IMR-90 (cell line): ENCODE results near the gene CSDE1. TPM values are rescaled to one million over a fixed set of nuclear protein-coding genes. Genes with fewer than 3 reads are reported as not detected.
A peak's percentile ranks its signal among the peaks of the same experiment; 100 is the strongest.

Source experiments
- ATAC-seq: fragments of 200-7000 bp; cut with Tn5 transposase; 2 replicates; pipeline ENCODE4 v1.9.1; 2020; ENCODE audit warnings: low read depth, mild to moderate bottlenecking, moderate library complexity
- BruUV-seq: library from RNA; stranded (reverse); fragments of 400-500 nt; replicated peaks from 2 replicates; lab custom pipeline; 2021; lab: Mats Ljungman, UMichigan
- CTCF ChIA-PET: fragments of 300-600 bp; formaldehyde crosslinking; extraction: SDS; loops from one replicate; lab custom pipeline; 2021; ENCODE audit warnings: antibody characterized with exemption; lab: Yijun Ruan, JAX
- POLR2A ChIA-PET: fragments of 300-600 bp; sonication (Branson Sonifier 250); formaldehyde crosslinking; loops from one replicate; lab custom pipeline; 2022; ENCODE audit warnings: antibody characterized with exemption; ENCODE audit not compliant: unreplicated experiment; lab: Charles Lee
- DNase-seq: peaks from one replicate; pipeline ENCODE4 v3.0.0; 2013
- H2AFZ ChIP-seq: replicated peaks from 2 replicates; pipeline ENCODE3; 2013; ENCODE audit warnings: low read length, mild to moderate bottlenecking; ENCODE audit not compliant: poor library complexity
- H2AK5ac ChIP-seq: 2 replicates; pipeline ENCODE4 v1.6.1; 2013; ENCODE audit warnings: low read depth, low read length, inconsistent platforms
- H2AK9ac ChIP-seq: replicated peaks from 2 replicates; pipeline ENCODE3; 2013; ENCODE audit warnings: mild to moderate bottlenecking, low read depth, low read length, moderate library complexity; ENCODE audit not compliant: poor library complexity
- H2BK120ac ChIP-seq: 2 replicates; pipeline ENCODE4 v1.6.1; 2013; ENCODE audit warnings: low read depth, low read length, inconsistent platforms
- H2BK15ac ChIP-seq: 3 replicates; pipeline ENCODE4 v1.6.1; 2013; ENCODE audit warnings: low read depth, low read length, inconsistent platforms
- H2BK20ac ChIP-seq: 2 replicates; pipeline ENCODE4 v1.6.1; 2013; ENCODE audit warnings: low read depth, mild to moderate bottlenecking, inconsistent platforms, low read length, moderate library complexity
- H2BK5ac ChIP-seq: 2 replicates; pipeline ENCODE4 v1.6.1; 2013; ENCODE audit warnings: mild to moderate bottlenecking, low read depth, low read length, inconsistent platforms; ENCODE audit not compliant: poor library complexity, severe bottlenecking
- H3K14ac ChIP-seq: replicated peaks from 2 replicates; pipeline ENCODE4 v1.6.1; 2013; ENCODE audit warnings: low read depth, low read length, inconsistent platforms
- H3K18ac ChIP-seq: 2 replicates; pipeline ENCODE4 v1.6.1; 2013; ENCODE audit warnings: low read depth, low read length, control low read depth
- H3K23ac ChIP-seq: 2 replicates; pipeline ENCODE4 v1.6.1; 2013; ENCODE audit warnings: low read depth, low read length, inconsistent platforms
- H3K27ac ChIP-seq: 2 replicates; pipeline ENCODE4 v1.5.1; 2013; ENCODE audit warnings: mild to moderate bottlenecking, control low read depth, low read length; ENCODE audit not compliant: insufficient read depth
- H3K27me3 ChIP-seq: 2 replicates; pipeline ENCODE4 v1.6.1; 2013; ENCODE audit warnings: low read length; ENCODE audit not compliant: control insufficient read depth, insufficient read depth
- H3K36me3 ChIP-seq: 2 replicates; pipeline ENCODE4 v1.6.1; 2013; ENCODE audit warnings: low read length, mixed read lengths; ENCODE audit not compliant: control insufficient read depth, insufficient read depth
- H3K4ac ChIP-seq: 2 replicates; pipeline ENCODE4 v1.6.1; 2013; ENCODE audit warnings: low read depth, low read length, inconsistent platforms
- H3K4me1 ChIP-seq: 2 replicates; pipeline ENCODE4 v1.6.1; 2013; ENCODE audit warnings: low read length, mixed read lengths; ENCODE audit not compliant: control insufficient read depth, insufficient read depth
- H3K4me2 ChIP-seq: 2 replicates; pipeline ENCODE4 v1.6.1; 2013; ENCODE audit warnings: low read depth, mild to moderate bottlenecking, control low read depth, low read length, moderate library complexity
- H3K4me3 ChIP-seq: 2 replicates; pipeline ENCODE4 v1.5.1; 2013; ENCODE audit warnings: low read depth, mild to moderate bottlenecking, control low read depth, low read length, moderate library complexity; ENCODE audit not compliant: insufficient read depth
- H3K56ac ChIP-seq: 2 replicates; pipeline ENCODE4 v1.6.1; 2013; ENCODE audit warnings: low read length, inconsistent platforms; ENCODE audit not compliant: insufficient read depth; ENCODE audit errors: extremely low read depth
- H3K79me1 ChIP-seq, 2 experiments: 2 replicates each; pipeline ENCODE4 v1.6.1; 2013; ENCODE audit warnings: low read length in 2 of 2, inconsistent platforms in 1 of 2, low read depth in 1 of 2
- H3K9ac ChIP-seq: 2 replicates; pipeline ENCODE4 v1.6.1; 2013; ENCODE audit warnings: low read depth, low read length, control low read depth
- H3K9me1 ChIP-seq: 2 replicates; pipeline ENCODE4 v1.6.1; 2013; ENCODE audit warnings: low read length, inconsistent platforms; ENCODE audit not compliant: insufficient read depth
- H3K9me3 ChIP-seq: 2 replicates; pipeline ENCODE4 v1.6.1; 2013; ENCODE audit warnings: low read length; ENCODE audit not compliant: control insufficient read depth, insufficient read depth
- H4K20me1 ChIP-seq: 2 replicates; pipeline ENCODE4 v1.6.1; 2013; ENCODE audit warnings: low read length, inconsistent platforms; ENCODE audit not compliant: insufficient read depth
- H4K5ac ChIP-seq: 2 replicates; pipeline ENCODE4 v1.6.1; 2013; ENCODE audit warnings: mild to moderate bottlenecking, low read depth, low read length, control low read depth
- H4K8ac ChIP-seq, 2 experiments: 2 replicates each; pipeline ENCODE4 v1.6.1; 2013; ENCODE audit warnings: low read depth in 2 of 2, low read length in 2 of 2, control low read depth in 1 of 2, inconsistent platforms in 1 of 2
- H4K91ac ChIP-seq: 2 replicates; pipeline ENCODE4 v1.6.1; 2013; ENCODE audit warnings: low read depth, low read length, inconsistent platforms; ENCODE audit not compliant: insufficient read depth
- CEBPB ChIP-seq: IDR thresholded peaks from 2 replicates; pipeline ENCODE4 v1.6.1; 2012; ENCODE audit warnings: low read depth, low read length, improper control_type of control experiment
- CHD1 ChIP-seq: IDR thresholded peaks from 2 replicates; pipeline ENCODE4 v1.6.1; 2012; ENCODE audit warnings: low read depth, low read length, improper control_type of control experiment
- FOS ChIP-seq: fragments of 150-350 bp; IDR thresholded peaks from 2 replicates; pipeline ENCODE4 v1.6.1; 2016; ENCODE audit warnings: low read depth, low read length
- NFE2L2 ChIP-seq: fragments of 150-350 bp; IDR thresholded peaks from 2 replicates; pipeline ENCODE4 v1.6.1; 2016; ENCODE audit warnings: low read depth, mild to moderate bottlenecking, low read length
- RAD21 ChIP-seq: IDR thresholded peaks from 2 replicates; pipeline ENCODE4 v1.6.1; 2012; ENCODE audit warnings: low read length, improper control_type of control experiment
- SMC3 ChIP-seq: fragments of 150-350 bp; IDR thresholded peaks from 2 replicates; pipeline ENCODE4 v1.6.1; 2016; ENCODE audit warnings: low read depth, mild to moderate bottlenecking, antibody characterized with exemption, low read length, moderate library complexity
- USF2 ChIP-seq: fragments of 150-350 bp; IDR thresholded peaks from 2 replicates; pipeline ENCODE4 v1.6.1; 2017; ENCODE audit warnings: mild to moderate bottlenecking, antibody characterized with exemption, low read length, low read depth
- dilution Hi-C: fragments of 300-500 bp; cut with HindIII; formaldehyde crosslinking; loops from one replicate; pipeline ENCODE4 v1.14.3; 2018; ENCODE audit warnings: low sequenced_read_pairs; ENCODE audit not compliant: unreplicated experiment
- in situ Hi-C: fragments of 300-500 bp; cut with MboI; formaldehyde crosslinking; loops from 3 replicates; pipeline ENCODE4 v1.14.3; 2019; ENCODE audit warnings: low sequenced_read_pairs, inconsistent platforms, mixed read lengths
- intact Hi-C: fragments of 100-400 bp; cut with micrococcal nuclease; formaldehyde crosslinking; loops from 2 replicates; pipeline ENCODE4 v1.10.0; 2022
- polyA plus RNA-seq, 3 experiments: library from polyadenylated mRNA; depleted of rRNA; stranded (reverse); fragments of >200 nt; gene quantifications; 2 replicates each; pipeline ENCODE4 v1.2.3, GENCODE V29; 2012; ENCODE audit warnings: low replicate concordance in 1 of 3
- total RNA-seq: library from RNA; depleted of rRNA; stranded (reverse); fragments of >200 nt; gene quantifications from 2 replicates; pipeline ENCODE4 v1.2.3, GENCODE V29; 2012

Gene CSDE1
- total and polyA plus RNA-seq, 2 of the 4 experiments (the other 2 are of a cell fraction): 190 to 879 TPM

GRCh38 chr1:114780344-114781226, 22.8 kb upstream of the CSDE1 start, which contains the start of gene SIKE1 (continued):
- TF ChIP-seq RAD21 (0 out of 2 replicates have a peak, but pooled peaks have one; percentile 13), FOS (no peak), SMC3 (no peak), NFE2L2 (no peak)

GRCh38 chr1:114779722-114780121, 21.9 kb upstream of the CSDE1 start:
- no peak overlapping the region for H2AFZ ChIP-seq
- H3K4me1 ChIP-seq: no peaks in the 10 kb centered on the region
- H2AK9ac ChIP-seq: no peak overlapping the region
- in situ Hi-C loops (no loop called here), dilution Hi-C loops (no loop called here), intact Hi-C loops (loop anchor here (2.0 kb wide), 1 partner anchor 21 kb away; no protein-coding TSS in a partner anchor)
- H3K4ac ChIP-seq: peak overlapping the region; percentile 90; the same call in 1 of the 2 replicates
- H3K79me1 ChIP-seq: peaks cover 8 to 19% of the 10 kb centered on the region in 2 experiments; a peak in 3 of 4 replicates
- ATAC-seq (no peak), DNase-seq (no peak)
- peak overlapping the region; percentile 93 for H3K9ac ChIP-seq
- TF ChIP-seq USF2: no peak
- TF ChIP-seq RAD21: no peak
- no peak for TF ChIP-seq CEBPB
- no peak for TF ChIP-seq CHD1
- H3K18ac ChIP-seq: no peak overlapping the region
- H4K8ac ChIP-seq: peak overlapping the region; percentile 91 to 92; a peak in 3 of 4 replicates
- no peak overlapping the region for H2AK5ac ChIP-seq
- H3K27me3 ChIP-seq: no peaks in the 10 kb centered on the region
- H3K9me1 ChIP-seq: no peaks in the 10 kb centered on the region
- no peaks in the 10 kb centered on the region for H4K20me1 ChIP-seq
- H3K4me3 ChIP-seq: peak overlapping the region; percentile 72
- peak overlapping the region; percentile 83 for H2BK5ac ChIP-seq
- H4K91ac ChIP-seq: 0 out of 2 replicates have a peak overlapping the region, but pooled peaks have one; percentile 76
- H3K36me3 ChIP-seq: peaks cover 8% of the 10 kb centered on the region
- H3K56ac ChIP-seq: 0 out of 2 replicates have a peak overlapping the region, but pooled peaks have one; percentile 56
- H3K9me3 ChIP-seq: no peaks in the 10 kb centered on the region
- no peak overlapping the region for H2BK15ac ChIP-seq
- BruUV-seq: no TSS peak
- H2BK20ac ChIP-seq: no peak overlapping the region
- H3K14ac ChIP-seq: peak overlapping the region; percentile 75
- CTCF ChIA-PET: no interaction called here
- H3K23ac ChIP-seq: peak overlapping the region; percentile 14; the same call in 1 of the 2 replicates
- peak overlapping the region; percentile 93; the same call in 1 of the 2 replicates for H3K27ac ChIP-seq
- H4K5ac ChIP-seq: peak overlapping the region; percentile 77; the same call in 1 of the 2 replicates
- peak overlapping the region; percentile 91 for H3K4me2 ChIP-seq
- POLR2A ChIA-PET: no interaction called here
- H2BK120ac ChIP-seq: 0 out of 2 replicates have a peak overlapping the region, but pooled peaks have one; percentile 27
